Stimulated activated CD4-positive, alpha-beta T cell treated with anti-CD3 and anti-CD28 coated beads, TNF-alpha, amount 100 ng/mL, for 24 hours (primary cell): ENCODE results near the gene MYOM3.

ENCODE experiments used
- DNase-seq, 3 experiments: peaks; one replicate each; pipeline ENCODE4 v3.0.0-alpha.2; 2020; ENCODE audit warnings: low read depth in 3 of 3

Gene MYOM3

GRCh38 chr1:24096009-24096738 lies 15.8 kb downstream of the MYOM3 start:
- DNase-seq: no peak

GRCh38 chr1:24095140-24095859 lies 16.6 kb downstream of the MYOM3 start:
- no peak for DNase-seq

- no peak for DNase-seq
These were observed 17.4 kb downstream of the MYOM3 start for GRCh38 chr1:24094554-24094953.

- DNase-seq: no peak
These were observed 18.2 kb downstream of the MYOM3 start for GRCh38 chr1:24093732-24094131.

- no peak for DNase-seq
These were observed 19.0 kb downstream of the MYOM3 start for GRCh38 chr1:24092979-24093378.

GRCh38 chr1:24091971-24092482 lies 19.9 kb downstream of the MYOM3 start:
- no peak for DNase-seq

- DNase-seq: no peak
These were observed 21.2 kb downstream of the MYOM3 start for GRCh38 chr1:24090736-24091135.

- no peak for DNase-seq
These were observed 22.0 kb downstream of the MYOM3 start for GRCh38 chr1:24089743-24090555.

- no peak for DNase-seq
These were observed 22.8 kb downstream of the MYOM3 start for GRCh38 chr1:24089027-24089742.

GRCh38 chr1:24086466-24086865 lies 25.5 kb downstream of the MYOM3 start:
- no peak for DNase-seq

GRCh38 chr1:24085546-24085945 lies 26.4 kb downstream of the MYOM3 start:
- DNase-seq: no peak

- no peak for DNase-seq
These were observed 26.9 kb downstream of the MYOM3 start for GRCh38 chr1:24085007-24085406.

GRCh38 chr1:24084050-24084449 lies 27.9 kb downstream of the MYOM3 start:
- DNase-seq: no peak

GRCh38 chr1:24082372-24082771 lies 29.6 kb downstream of the MYOM3 start:
- DNase-seq: no peak

- no peak for DNase-seq
These were observed 30.7 kb downstream of the MYOM3 start for GRCh38 chr1:24081190-24081589.

GRCh38 chr1:24080131-24080530 lies 31.8 kb downstream of the MYOM3 start:
- DNase-seq: no peak

- DNase-seq: no peak
These were observed 34.5 kb downstream of the MYOM3 start for GRCh38 chr1:24077278-24077978.

- DNase-seq: no peak
These were observed 36.0 kb downstream of the MYOM3 start for GRCh38 chr1:24075946-24076345.

- DNase-seq: no peak
These were observed 36.4 kb downstream of the MYOM3 start for GRCh38 chr1:24075590-24075854.

- DNase-seq: no peak
These were observed 36.9 kb downstream of the MYOM3 start for GRCh38 chr1:24074817-24075589.

- no peak for DNase-seq
These were observed 37.7 kb downstream of the MYOM3 start for GRCh38 chr1:24074196-24074595.
